ENCODE measurements around the gene NAV2. TPM values are rescaled to one million over a fixed set of nuclear protein-coding genes. Genes with fewer than 3 reads are reported as not detected.
A peak's percentile ranks its signal among the peaks of the same experiment; 100 is the strongest.

The NAV2 gene
- total RNA-seq, 1 donor from 2014 or later: 44.8 TPM

DNA sequence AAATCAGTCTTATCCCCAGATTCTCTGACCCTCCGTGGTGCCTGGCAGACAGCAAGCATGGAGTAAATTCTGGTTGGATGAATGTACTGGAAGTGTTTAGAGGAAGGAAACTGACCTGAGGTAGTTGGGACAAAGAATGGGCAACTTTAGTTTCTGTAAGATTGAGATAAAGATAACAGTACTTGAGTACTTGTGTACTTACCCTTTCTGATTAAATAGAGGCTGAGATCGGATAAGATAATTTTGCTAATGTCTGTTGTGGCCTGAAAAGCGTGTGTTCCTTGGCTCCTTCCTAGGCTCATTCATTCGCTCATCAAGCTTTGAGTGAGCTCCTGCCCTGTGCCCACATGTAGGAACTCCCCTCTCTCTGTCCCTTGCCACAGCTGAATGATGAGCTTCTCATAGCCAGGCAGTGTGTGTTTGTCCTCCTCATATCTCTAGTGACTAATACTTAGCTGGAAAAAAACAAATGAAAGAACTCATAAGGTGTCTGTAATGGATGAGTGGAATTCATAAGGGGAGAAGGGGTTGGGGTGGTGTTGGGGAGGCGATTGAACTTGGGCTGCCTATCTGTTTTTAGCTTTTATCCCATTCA is 329.5 kb downstream of the NAV2 start:
- Histone ChIP-seq H3K4me1 (no peaks in the 10 kb centered on the region), H3K9me3 (no peaks in the 10 kb centered on the region), H3K36me3 (no peaks in the 10 kb centered on the region), H3K27ac (no peak overlapping the region), H3K4me3 (no peak overlapping the region), H3K27me3 (no peaks in the 10 kb centered on the region)
- ATAC-seq (peak; percentile 32), DNase-seq (no peak)
- intact Hi-C loops (cut with DNase I): no loop called here
- TF ChIP-seq, protein P1, sequence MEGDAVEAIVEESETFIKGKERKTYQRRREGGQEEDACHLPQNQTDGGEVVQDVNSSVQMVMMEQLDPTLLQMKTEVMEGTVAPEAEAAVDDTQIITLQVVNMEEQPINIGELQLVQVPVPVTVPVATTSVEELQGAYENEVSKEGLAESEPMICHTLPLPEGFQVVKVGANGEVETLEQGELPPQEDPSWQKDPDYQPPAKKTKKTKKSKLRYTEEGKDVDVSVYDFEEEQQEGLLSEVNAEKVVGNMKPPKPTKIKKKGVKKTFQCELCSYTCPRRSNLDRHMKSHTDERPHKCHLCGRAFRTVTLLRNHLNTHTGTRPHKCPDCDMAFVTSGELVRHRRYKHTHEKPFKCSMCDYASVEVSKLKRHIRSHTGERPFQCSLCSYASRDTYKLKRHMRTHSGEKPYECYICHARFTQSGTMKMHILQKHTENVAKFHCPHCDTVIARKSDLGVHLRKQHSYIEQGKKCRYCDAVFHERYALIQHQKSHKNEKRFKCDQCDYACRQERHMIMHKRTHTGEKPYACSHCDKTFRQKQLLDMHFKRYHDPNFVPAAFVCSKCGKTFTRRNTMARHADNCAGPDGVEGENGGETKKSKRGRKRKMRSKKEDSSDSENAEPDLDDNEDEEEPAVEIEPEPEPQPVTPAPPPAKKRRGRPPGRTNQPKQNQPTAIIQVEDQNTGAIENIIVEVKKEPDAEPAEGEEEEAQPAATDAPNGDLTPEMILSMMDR (IDR thresholded peaks at IDR 0.05): no peak

- DNase-seq (no peak), ATAC-seq (no peak)
- Histone ChIP-seq H3K9me3 (no peaks in the 10 kb centered on the region), H3K36me3 (no peaks in the 10 kb centered on the region), H3K27me3 (no peaks in the 10 kb centered on the region), H3K4me3 (no peak overlapping the region), H3K27ac (no peak overlapping the region), H3K4me1 (no peaks in the 10 kb centered on the region)
- intact Hi-C loops (cut with DNase I): no loop called here
- TF ChIP-seq, protein P1 (IDR thresholded peaks at IDR 0.05): no peak
These were observed 330.2 kb downstream of the NAV2 start for GRCh38 chr11:20042811-20043341.

DNA sequence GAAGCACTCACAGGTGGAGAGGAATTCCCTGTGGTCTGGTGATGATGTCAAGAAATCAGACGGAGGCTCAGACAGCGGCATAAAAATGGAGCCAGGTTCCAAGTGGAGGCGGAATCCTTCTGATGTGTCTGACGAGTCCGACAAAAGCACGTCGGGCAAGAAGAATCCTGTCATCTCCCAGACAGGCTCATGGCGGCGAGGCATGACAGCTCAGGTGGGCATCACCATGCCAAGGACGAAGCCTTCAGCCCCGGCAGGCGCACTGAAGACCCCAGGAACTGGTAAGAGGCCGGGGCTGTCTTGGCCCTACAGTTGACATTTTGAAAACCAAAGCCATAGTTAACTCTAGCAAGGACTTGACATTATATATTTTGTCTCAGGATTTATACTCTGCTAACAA is 331.4 kb downstream of the NAV2 start:
- ATAC-seq (no peak), DNase-seq (no peak)
- Histone ChIP-seq H3K27me3 (no peaks in the 10 kb centered on the region), H3K27ac (no peak overlapping the region), H3K36me3 (no peaks in the 10 kb centered on the region), H3K9me3 (no peaks in the 10 kb centered on the region), H3K4me3 (no peak overlapping the region), H3K4me1 (peaks cover 2% of the 10 kb centered on the region)
- intact Hi-C loops (cut with DNase I): no loop called here
- TF ChIP-seq, protein P1 (IDR thresholded peaks at IDR 0.05): no peak

GRCh38 chr11:20045098-20045688 is 332.6 kb downstream of the NAV2 start:
- no peak overlapping the region for H3K27ac ChIP-seq
- peak; percentile 28 for ATAC-seq
- H3K4me3 ChIP-seq: no peak overlapping the region
- no peaks in the 10 kb centered on the region for H3K9me3 ChIP-seq
- no peak for DNase-seq
- no peaks in the 10 kb centered on the region for H3K36me3 ChIP-seq
- H3K27me3 ChIP-seq: no peaks in the 10 kb centered on the region
- H3K4me1 ChIP-seq: peaks cover 5% of the 10 kb centered on the region
- TF ChIP-seq, protein P1 (IDR thresholded peaks at IDR 0.05): no peak
- intact Hi-C loops (cut with DNase I): no loop called here

DNA sequence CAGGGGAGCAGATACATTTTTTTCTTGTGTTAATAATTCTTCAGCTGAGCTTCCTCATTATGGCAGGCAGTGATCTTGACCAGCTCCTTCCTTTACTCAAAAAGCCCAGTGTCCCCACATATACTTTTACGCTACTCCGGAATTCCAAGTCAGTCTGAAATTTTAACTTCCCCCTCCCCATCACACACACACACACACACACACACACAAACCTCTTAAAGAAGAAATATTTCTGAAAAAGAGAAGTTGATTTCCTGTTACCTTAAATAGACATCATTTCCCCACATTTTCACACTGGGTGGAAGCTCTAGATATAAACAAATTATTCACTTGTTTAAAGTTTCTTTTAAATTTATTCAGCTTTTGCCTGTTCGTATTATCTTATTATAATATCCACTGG is 333.8 kb downstream of the NAV2 start:
- no peak for ATAC-seq
- no peak for DNase-seq
- H3K36me3 ChIP-seq: no peaks in the 10 kb centered on the region
- H3K9me3 ChIP-seq: no peaks in the 10 kb centered on the region
- H3K4me1 ChIP-seq: peaks cover 5% of the 10 kb centered on the region
- TF ChIP-seq, protein P1 (IDR thresholded peaks at IDR 0.05): no peak
- H3K27me3 ChIP-seq: no peaks in the 10 kb centered on the region
- intact Hi-C loops (cut with DNase I): no loop called here
- no peak overlapping the region for H3K4me3 ChIP-seq
- H3K27ac ChIP-seq: no peak overlapping the region

Measured in upper lobe of right lung (tissue), 1 donor.